Measurements from ENCODE around the gene CHRNA10.

CHRNA10 gene

GRCh38 chr11:3632070-3632660 is 39.0 kb downstream of the CHRNA10 start:
- no peak for DNase-seq

- no peak for DNase-seq
These were observed 39.9 kb downstream of the CHRNA10 start for GRCh38 chr11:3631331-3631730.

- DNase-seq: no peak
These were observed 43.9 kb downstream of the CHRNA10 start for GRCh38 chr11:3627291-3627690.

- DNase-seq: no peak
These were observed 44.8 kb downstream of the CHRNA10 start for GRCh38 chr11:3626250-3626960.

GRCh38 chr11:3623767-3624458 is 47.3 kb downstream of the CHRNA10 start:
- no peak for DNase-seq

- no peak for DNase-seq
These were observed 48.1 kb downstream of the CHRNA10 start for GRCh38 chr11:3623121-3623520.

- no peak for DNase-seq
These were observed 48.7 kb downstream of the CHRNA10 start for GRCh38 chr11:3622521-3622920.

- no peak for DNase-seq
These were observed 53.2 kb downstream of the CHRNA10 start for GRCh38 chr11:3617990-3618389.

- no peak for DNase-seq
These were observed 54.3 kb downstream of the CHRNA10 start for GRCh38 chr11:3616721-3617460.

- DNase-seq: no peak
These were observed 55.2 kb downstream of the CHRNA10 start for GRCh38 chr11:3615998-3616397.
